K562 (cell line): ENCODE results near the gene KRR1. TPM values are rescaled to one million over a fixed set of nuclear protein-coding genes. Genes with fewer than 3 reads are reported as not detected.

ENCODE experiments used
- ATAC-seq: fragments of 200-7000 bp; cut with Tn5 transposase; 3 replicates; pipeline ENCODE4 v1.9.1; 2020; ENCODE audit warnings: moderate library complexity
- BruUV-seq: library from RNA; stranded (reverse); fragments of 400-500 nt; replicated peaks from 2 replicates; lab custom pipeline; 2021; lab: Mats Ljungman, UMichigan
- CTCF ChIA-PET: fragments of 300-600 bp; formaldehyde crosslinking; extraction: SDS; loops from one replicate; lab custom pipeline; 2021; ENCODE audit warnings: low intra/inter-chr PET ratio; lab: Yijun Ruan, JAX
- POLR2A ChIA-PET: fragments of 300-600, 350-650 bp; sonication (Branson Sonifier 250); formaldehyde crosslinking; extraction: SDS; loops from one replicate; lab custom pipeline; 2021; ENCODE audit warnings: antibody characterized with exemption, inconsistent platforms; lab: Yijun Ruan, JAX
- DNase-seq, 4 experiments: peaks; one replicate each; pipeline versions ENCODE4 v3.0.0 to v3.0.0-alpha.2; 2011 to 2018; ENCODE audit warnings: low spot score in 3 of 4, mixed read lengths in 3 of 4; ENCODE audit errors: extremely low read depth in 1 of 4
- FAIRE-seq: peaks from 2 replicates; lab custom pipeline; 2011; peaks lifted over from hg19 to GRCh38; lab: Jason Lieb, UNC
- H2AFZ ChIP-seq: 2 replicates; pipeline ENCODE4 v1.6.0; 2011; ENCODE audit warnings: low read depth, low read length, control low read depth, inconsistent platforms
- H3K27ac ChIP-seq: fragments of 200-600 bp; 3 replicates; pipeline ENCODE4 v1.8.0; 2011; ENCODE audit warnings: low read depth, mild to moderate bottlenecking, control low read depth, inconsistent platforms, low read length, moderate library complexity, mixed read lengths; ENCODE audit errors: extremely low read depth
- H3K27me3 ChIP-seq, 2 experiments: fragments of 300-600 bp in 1 of 2; 2 replicates in 1 of 2; 3 replicates in 1 of 2; pipeline versions ENCODE4 v1.6.0 to v1.8.0; 2011; ENCODE audit warnings: inconsistent platforms in 2 of 2, low read length in 2 of 2, mild to moderate bottlenecking in 1 of 2, mixed read lengths in 1 of 2, moderate library complexity in 1 of 2; ENCODE audit not compliant: control insufficient read depth in 2 of 2, insufficient read depth in 2 of 2
- H3K36me3 ChIP-seq: fragments of 300-600 bp; 3 replicates; pipeline ENCODE4 v1.8.0; 2011; ENCODE audit warnings: mild to moderate bottlenecking, low read length, inconsistent platforms; ENCODE audit not compliant: control insufficient read depth, insufficient read depth
- H3K4me1 ChIP-seq, 2 experiments: fragments of 200-600 bp in 1 of 2; replicated peaks in 1 of 2; 2 replicates in 1 of 2; 3 replicates in 1 of 2; pipeline versions ENCODE4 v1.5.1 to v1.8.0; 2011; ENCODE audit warnings: inconsistent platforms in 2 of 2, low read length in 2 of 2, mild to moderate bottlenecking in 1 of 2, mixed read lengths in 1 of 2, moderate library complexity in 1 of 2; ENCODE audit not compliant: control insufficient read depth in 2 of 2, insufficient read depth in 2 of 2
- H3K4me2 ChIP-seq: 2 replicates; pipeline ENCODE4 v1.6.1; 2011; ENCODE audit warnings: low read length, control low read depth, inconsistent platforms, mixed read lengths; ENCODE audit not compliant: insufficient read depth
- H3K4me3 ChIP-seq: fragments of 200-600 bp; sonication (generic), shearing (Covaris generic); 2 replicates; pipeline ENCODE4 v1.5.1; 2016; ENCODE audit warnings: control low read depth, inconsistent platforms
- H3K79me2 ChIP-seq: fragments of 200-600 bp; 3 replicates; pipeline ENCODE4 v1.8.0; 2011; ENCODE audit warnings: low read length, inconsistent platforms; ENCODE audit not compliant: control insufficient read depth, insufficient read depth
- H3K9ac ChIP-seq, 2 experiments: 2 replicates each; pipeline versions ENCODE4 v1.6.0 to v1.6.1; 2011; ENCODE audit warnings: low read depth in 2 of 2, low read length in 2 of 2, control low read depth in 1 of 2, inconsistent platforms in 1 of 2, mild to moderate bottlenecking in 1 of 2, mixed read lengths in 1 of 2; ENCODE audit not compliant: insufficient read depth in 1 of 2
- H3K9me1 ChIP-seq: one replicate; pipeline ENCODE4 v1.6.0; 2011; ENCODE audit warnings: inconsistent platforms, mild to moderate bottlenecking, low read length, moderate library complexity; ENCODE audit not compliant: control insufficient read depth, insufficient read depth
- H3K9me3 ChIP-seq: replicated peaks from 2 replicates; pipeline ENCODE4 v1.5.1; 2011; ENCODE audit warnings: low read depth, low read length, inconsistent platforms; ENCODE audit not compliant: control insufficient read depth, insufficient read depth
- H4K20me1 ChIP-seq: replicated peaks from 2 replicates; pipeline ENCODE4 v1.6.1; 2011; ENCODE audit warnings: low read length, inconsistent platforms, mixed read lengths; ENCODE audit not compliant: control insufficient read depth, insufficient read depth
- BRCA1 ChIP-seq, 2 experiments: fragments of 450-650 bp in 1 of 2; sonication (generic) in 1 of 2; formaldehyde crosslinking in 1 of 2; IDR thresholded peaks; 2 replicates each; pipeline versions ENCODE4 v1.5.0 to v1.6.1; 2017 to 2020; ENCODE audit warnings: mild to moderate bottlenecking in 1 of 2, missing genetic modification reagents in 1 of 2
- PHB ChIP-seq: fragments of 250-450 bp; sonication (Bioruptor Pico); IDR thresholded peaks from 2 replicates; pipeline ENCODE4 v1.5.0; 2021
- SMARCE1 ChIP-seq: fragments of 450-650 bp; IDR thresholded peaks from 2 replicates; pipeline ENCODE4 v1.7.1; 2016; ENCODE audit warnings: mild to moderate bottlenecking
- SNAPC5 ChIP-seq: fragments of 250-450 bp; sonication (Bioruptor Pico); IDR thresholded peaks from 2 replicates; pipeline ENCODE4 v1.8.0; 2021; ENCODE audit warnings: moderate library complexity, mild to moderate bottlenecking, inconsistent platforms
- SPI1 ChIP-seq: IDR thresholded peaks from 2 replicates; pipeline ENCODE4 v1.6.1; 2011; ENCODE audit warnings: low read depth, low read length, control low read depth, borderline replicate concordance
- SREBF2 ChIP-seq: sonication (generic); formaldehyde crosslinking; IDR thresholded peaks from 2 replicates; pipeline ENCODE4 v1.4.0; 2020; ENCODE audit warnings: mild to moderate bottlenecking, missing genetic modification reagents
- ZBTB11 ChIP-seq, 3 experiments: fragments of 200-800 bp in 1 of 3; fragments of 250-450 bp in 1 of 3; fragments of 450-650 bp in 1 of 3; sonication (Bioruptor Pico) in 1 of 3; sonication (Bioruptor generic) in 1 of 3; formaldehyde crosslinking in 1 of 3; IDR thresholded peaks; 2 replicates each; pipeline versions ENCODE4 v1.6.1 to v1.8.0; 2016 to 2022; ENCODE audit warnings: mild to moderate bottlenecking in 2 of 3, missing genetic modification characterization in 2 of 3, missing compliant biosample characterization in 1 of 3, moderate library complexity in 1 of 3
- ZNF174 ChIP-seq: fragments of 250-450 bp; sonication (Bioruptor Pico); IDR thresholded peaks from 2 replicates; pipeline ENCODE4 v1.4.0; 2020; ENCODE audit warnings: mild to moderate bottlenecking
- ZNF778 ChIP-seq: fragments of 450-650 bp; formaldehyde crosslinking; IDR thresholded peaks from 2 replicates; pipeline ENCODE4 v1.4.0; 2020; ENCODE audit warnings: mild to moderate bottlenecking, moderate library complexity
- WGBS: fragments of 100-300 bp; shearing (Covaris generic); methylation state at CpG from one replicate; pipeline ENCODE4 v1.1.6; 2016; ENCODE audit warnings: low coverage, mixed read lengths; ENCODE audit not compliant: insufficient coverage; ENCODE audit errors: missing lambda C conversion rate; 5-methylcytosine and 5-hydroxymethylcytosine counted together
- in situ Hi-C: fragments of 300-500 bp; cut with MboI; formaldehyde crosslinking; loops from 4 replicates; pipeline ENCODE4 v1.15.0; 2018; ENCODE audit warnings: inconsistent platforms, mixed read lengths
- intact Hi-C: fragments of 100-400 bp; cut with micrococcal nuclease; formaldehyde crosslinking; loops from 2 replicates; pipeline ENCODE4 v1.14.2; 2022
- polyA plus RNA-seq, 8 experiments: library from polyadenylated mRNA; depleted of rRNA in 4 of 8; stranded (reverse) in 5 of 8; unstranded in 3 of 8; fragments of >200 nt; fragmentation: Nextera tagmentation in 2 of 8; fragmentation: Illumina TruSeq in 1 of 8; extraction: Ambion mirVana in 2 of 8; extraction: Trizol in 1 of 8; gene quantifications; 2 replicates each; pipeline versions ENCODE4 v1.2.1 to v1.2.3, GENCODE V29; 2011 to 2014; ENCODE audit warnings: inconsistent platforms in 1 of 8, missing spikeins in 1 of 8
- total RNA-seq, 7 experiments: library from RNA; depleted of rRNA in 6 of 7; stranded (reverse); fragments of >200 nt in 6 of 7; fragmentation: Illumina TruSeq in 2 of 7; extraction: Trizol in 2 of 7; gene quantifications; 2 replicates each; pipeline versions ENCODE4 v1.2.1 to v1.2.3, GENCODE V29; 2011 to 2021; ENCODE audit warnings: low replicate concordance in 1 of 7

Gene KRR1
- total and polyA plus RNA-seq, 9 of the 15 experiments (the other 6 are each of a cell fraction or from before 2014, with no cell fraction given): 42.6 to 102 (median 61.0) TPM

- DNase-seq: no peak
- H3K4me2 ChIP-seq: peak overlapping the region; percentile 59
- TSS peak; percentile 60 for BruUV-seq
- peak overlapping the region in 1 of 2 experiments; percentile 37; a peak in 2 of 4 replicates for H3K9ac ChIP-seq
- H3K4me1 ChIP-seq: peaks cover 0 to 6% of the 10 kb centered on the region in 2 experiments; a peak in 4 of 5 replicates
- 28% methylated on average over 5 of the region's 5 CpGs for WGBS
- H3K36me3 ChIP-seq: no peaks in the 10 kb centered on the region
- H3K27me3 ChIP-seq: no peaks in the 10 kb centered on the region
- H4K20me1 ChIP-seq: no peaks in the 10 kb centered on the region
- no peak overlapping the region for H3K4me3 ChIP-seq
- in situ Hi-C loops (loop anchor here (10.0 kb wide), 1 partner anchor 146 kb away; the partner anchor contains the start of genes CAPS2 and GLIPR1L1), intact Hi-C loops (loop anchor here (5.0 to 10.0 kb wide), 3 partner anchors 149 to 974 kb away; partner anchors contain the start of genes BBS10, CAPS2 and GLIPR1L1)
- no peak for TF ChIP-seq PHB
- TF ChIP-seq SPI1: peak; percentile 96
- no peak for TF ChIP-seq ZNF778 (CRISPR knock-in tag)
- TF ChIP-seq ZBTB11 (CRISPR knock-in tag; IDR thresholded peaks at IDR 0.05): 0 out of 6 replicates have a peak, but pooled peaks of 1 of the 3 experiments have one; percentile 29
- no peak for TF ChIP-seq SNAPC5 (CRISPR knock-in tag)
- no peak for TF ChIP-seq SREBF2
- TF ChIP-seq BRCA1 (IDR thresholded peaks at IDR 0.05): no peak
- no peak for TF ChIP-seq BRCA1 (CRISPR knock-in tag; IDR thresholded peaks at IDR 0.05)
- peak; percentile 15; the same call in 1 of the 2 replicates for TF ChIP-seq SMARCE1
- TF ChIP-seq ZNF174 (CRISPR knock-in tag): no peak
- H3K9me3 ChIP-seq: no peaks in the 10 kb centered on the region
- ChIA-PET POLR2A (no interaction called here), CTCF (no interaction called here)
- H3K9me1 ChIP-seq: no peaks in the 10 kb centered on the region
- peak; percentile 16; the same call in 2 of the 3 replicates for ATAC-seq
- no peaks in the 10 kb centered on the region for H3K79me2 ChIP-seq
- no peak for FAIRE-seq
- peak overlapping the region; percentile 61; the same call in 2 of the 3 replicates for H3K27ac ChIP-seq
- peak overlapping the region; percentile 80 for H2AFZ ChIP-seq
Measured at GRCh38 chr12:75481013-75481705, 30.2 kb downstream of the KRR1 start.
